ENCODE data around the gene PIEZO2. TPM values are rescaled to one million over a fixed set of nuclear protein-coding genes. Genes with fewer than 3 reads are reported as not detected.
A peak's percentile ranks its signal among the peaks of the same experiment; 100 is the strongest.

The PIEZO2 gene
- total RNA-seq, 1 experiment from 2014 or later: 1.8 TPM

DNA sequence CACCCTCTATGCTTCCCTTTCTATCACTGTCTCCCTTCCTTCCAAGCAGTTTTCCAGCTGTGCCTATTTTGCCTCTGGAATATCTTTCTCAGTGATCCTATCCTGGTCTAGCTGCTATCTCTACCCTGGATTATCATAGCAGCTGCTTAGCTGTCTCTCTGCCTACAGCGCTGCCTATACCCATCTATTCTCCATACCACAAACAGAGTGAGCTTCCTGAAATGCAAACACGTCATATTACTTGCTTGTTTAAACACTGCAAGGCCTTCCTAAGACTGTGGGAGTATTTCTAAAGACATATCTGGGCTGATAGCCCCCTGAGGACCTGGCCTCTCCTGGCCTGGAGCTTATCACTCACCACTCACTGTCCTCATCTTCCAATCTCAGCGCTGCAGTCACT lies 403.4 kb downstream of the PIEZO2 start:
- no peak for DNase-seq (ENCODE audit: low spot score)

DNA sequence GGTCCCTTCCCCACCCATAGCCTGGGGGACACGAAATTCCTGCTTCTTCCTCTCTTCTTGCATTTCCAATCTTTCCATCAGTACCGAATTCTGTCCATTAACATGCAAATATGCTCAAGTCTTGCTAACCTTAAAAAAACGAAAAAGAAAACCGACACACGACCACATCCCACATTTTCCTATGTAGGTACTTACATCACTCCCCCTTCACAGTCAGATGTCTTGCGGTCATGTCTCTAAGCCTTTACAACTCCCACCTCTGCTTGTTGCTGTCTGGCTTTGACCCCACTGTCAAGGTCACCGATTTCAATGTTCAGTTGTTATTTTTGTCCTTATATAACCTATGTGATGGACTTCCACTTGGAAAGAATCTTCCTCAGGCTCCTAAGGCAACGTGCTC lies 404.1 kb downstream of the PIEZO2 start:
- no peak for DNase-seq (ENCODE audit: low spot score)

DNA sequence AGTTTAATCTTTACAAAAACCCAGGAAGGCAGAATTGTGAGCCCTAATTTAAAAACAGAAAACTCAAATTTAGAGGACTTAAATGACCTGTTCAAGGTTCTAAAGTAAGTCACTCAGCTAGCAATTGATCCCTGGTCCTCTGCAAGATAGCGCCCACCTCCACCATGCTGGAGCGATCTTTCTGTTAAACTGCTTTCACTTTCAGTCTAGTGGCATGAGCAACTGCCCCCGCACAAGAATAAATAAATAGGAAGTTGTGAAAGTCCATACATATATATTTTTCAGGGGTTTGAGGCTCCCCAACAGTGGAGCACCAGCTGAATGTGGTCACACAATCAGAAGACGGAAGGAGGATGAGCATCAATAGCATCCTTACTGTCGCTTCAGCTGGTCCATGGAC lies 405.6 kb downstream of the PIEZO2 start:
- no peak for DNase-seq (ENCODE audit: low spot score)

DNA sequence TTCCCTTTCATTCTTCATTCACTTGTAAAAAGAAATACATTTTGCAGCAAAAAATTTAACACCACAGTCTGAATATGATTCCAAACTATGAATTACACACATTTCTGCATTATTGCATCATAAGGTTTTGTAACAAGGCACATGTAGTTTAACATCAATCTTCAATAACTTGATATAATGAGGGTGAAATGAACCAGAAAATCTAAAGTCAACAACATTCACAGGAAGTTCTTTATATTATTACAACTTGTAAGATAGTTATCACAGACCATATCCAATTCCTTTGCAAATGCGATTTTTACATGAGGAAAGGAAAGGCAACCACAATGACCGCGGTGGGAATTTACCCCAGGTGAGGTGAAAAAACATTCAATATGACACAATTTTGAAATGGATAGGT lies 410.2 kb downstream of the PIEZO2 start:
- DNase-seq (ENCODE audit: low spot score): no peak

DNA sequence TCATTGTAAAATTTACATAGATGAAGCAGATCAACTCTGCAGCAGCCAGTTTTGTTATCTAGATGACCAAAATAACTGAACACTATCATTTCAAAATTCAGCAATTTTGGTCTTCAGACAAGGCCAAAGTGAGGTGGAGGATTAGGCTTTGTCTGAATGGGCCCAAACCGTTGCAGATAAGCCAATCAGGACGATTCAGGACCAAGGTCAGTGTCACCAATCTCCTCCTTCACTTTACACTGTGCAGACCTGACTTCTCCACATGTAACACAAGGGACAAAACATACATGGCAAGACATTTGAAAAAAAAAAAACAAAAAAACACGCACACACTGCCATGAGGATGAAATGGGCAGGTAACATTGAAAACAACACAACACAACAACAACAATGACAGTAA lies 412.4 kb downstream of the PIEZO2 start:
- DNase-seq (ENCODE audit: low spot score): peak; percentile 17

DNA sequence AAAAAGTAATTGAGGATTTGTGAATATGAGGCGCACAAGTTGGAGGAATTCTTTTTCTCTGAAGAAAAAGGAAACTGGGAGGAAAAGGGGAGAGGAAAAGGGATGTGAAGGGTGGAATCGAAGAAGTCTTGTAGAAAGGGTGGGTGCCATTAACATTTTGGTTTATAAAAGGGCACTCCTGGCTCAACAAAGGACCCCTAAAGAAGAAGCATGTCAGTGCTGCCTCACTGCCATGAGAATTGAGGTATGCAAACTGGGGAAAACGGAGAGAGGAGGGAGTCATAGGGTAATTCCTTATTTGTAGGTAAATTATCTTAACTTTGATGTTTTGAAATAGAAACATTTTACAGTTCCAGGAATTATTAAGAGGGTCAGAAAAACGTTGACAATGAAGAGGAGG lies 416.4 kb downstream of the PIEZO2 start:
- no peak for DNase-seq (ENCODE audit: low spot score)

DNA sequence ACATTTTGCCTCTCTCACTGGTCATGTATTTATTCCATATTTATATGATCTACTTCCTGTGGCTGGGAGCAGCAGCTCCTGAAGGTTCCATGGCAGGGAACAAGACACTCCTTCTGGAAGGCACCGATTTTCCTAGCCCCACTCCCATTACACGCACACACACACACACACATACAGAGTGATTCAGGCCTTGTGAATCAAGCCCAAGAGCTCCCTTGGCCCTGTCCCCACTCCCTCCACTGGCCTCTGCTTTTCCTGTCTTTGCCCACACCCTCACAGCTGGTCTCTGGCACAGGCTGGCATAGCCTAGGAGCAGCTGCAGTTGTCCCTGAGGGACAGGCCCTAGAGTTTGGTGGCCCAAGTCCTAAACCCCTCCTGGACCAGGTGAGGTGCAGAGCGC lies 421.9 kb downstream of the PIEZO2 start:
- no peak for DNase-seq (ENCODE audit: low spot score)

DNA sequence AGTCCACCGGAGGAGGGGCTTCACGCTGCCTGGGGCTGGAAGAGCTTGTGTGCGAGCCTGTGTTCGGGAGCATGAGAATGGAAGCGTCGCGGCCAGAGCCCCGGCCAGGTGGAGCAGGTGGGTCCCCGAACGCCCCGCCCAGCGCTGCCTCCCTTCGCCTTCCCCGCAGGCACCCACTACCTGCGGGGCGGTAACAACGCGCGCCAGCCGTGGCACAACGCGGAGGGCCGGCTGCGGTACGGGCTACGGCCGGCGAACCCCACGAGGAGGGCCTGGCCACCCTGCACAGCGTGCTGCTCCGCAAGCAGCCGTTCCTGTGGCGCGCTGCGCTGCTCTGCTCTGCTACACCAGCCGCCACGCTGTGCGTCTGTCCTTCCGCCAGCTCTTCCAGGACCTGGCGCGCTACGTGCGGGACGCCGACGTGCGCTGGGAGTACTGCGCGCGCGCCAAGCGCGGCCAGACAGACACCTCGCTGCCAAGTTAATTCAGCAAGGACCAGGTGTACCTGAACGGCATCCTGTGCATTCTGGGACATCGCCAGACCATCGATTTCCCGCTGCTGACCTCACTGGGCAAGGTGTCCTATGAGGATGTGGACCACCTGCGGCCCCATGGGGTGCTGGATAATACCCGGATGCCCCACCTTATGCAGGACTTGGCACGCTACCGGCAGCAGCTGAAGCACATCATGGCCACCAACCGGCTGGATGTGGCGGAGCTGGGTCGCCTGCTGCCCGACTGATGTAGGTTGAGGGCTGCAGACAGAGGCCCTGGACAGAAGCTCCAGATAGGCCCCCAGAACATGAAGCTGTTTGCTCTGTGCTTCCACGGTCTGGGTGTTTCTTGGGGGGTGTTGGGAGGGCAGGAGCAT lies 422.9 kb downstream of the PIEZO2 start:
- no peak for DNase-seq (ENCODE audit: low spot score)

DNA sequence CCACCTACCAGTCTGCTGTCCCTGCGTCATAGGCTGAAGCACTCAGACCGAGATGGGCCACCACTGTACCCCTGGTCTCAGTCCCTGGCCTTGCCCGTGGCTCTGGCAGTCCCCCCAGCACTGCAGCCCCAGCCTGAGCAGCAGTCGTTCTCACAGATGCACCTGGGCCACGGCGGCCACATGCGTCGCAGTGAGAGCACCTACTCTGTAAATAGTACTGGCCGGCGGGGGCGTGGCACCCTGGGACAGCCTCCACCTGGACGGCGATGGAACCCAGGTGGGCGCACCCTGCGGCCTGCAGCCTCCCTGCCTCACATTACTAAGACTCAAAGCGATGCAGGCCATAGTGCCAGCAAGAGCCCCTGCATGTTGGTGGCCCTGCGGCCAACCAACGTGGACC lies 424.7 kb downstream of the PIEZO2 start:
- DNase-seq (ENCODE audit: low spot score): no peak

DNA sequence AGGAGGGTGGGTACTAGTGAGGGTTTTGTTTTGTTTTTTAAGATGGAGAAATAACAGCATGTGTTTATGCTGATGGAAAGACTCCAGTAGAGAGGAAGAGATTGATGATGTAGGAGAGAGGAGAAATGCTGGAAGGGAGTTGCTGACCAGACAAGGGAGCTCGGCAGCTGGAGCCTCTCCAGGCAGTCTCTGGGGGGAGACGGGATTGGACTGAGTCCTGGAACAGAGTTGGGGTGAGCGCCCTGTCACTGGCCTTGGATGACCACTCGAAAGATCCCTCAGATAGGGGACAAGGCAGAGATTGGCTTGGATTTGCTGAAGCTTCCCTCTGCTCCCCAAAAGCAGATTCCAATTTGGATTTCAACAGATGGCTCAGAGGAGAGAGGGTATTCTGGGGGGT lies 425.9 kb downstream of the PIEZO2 start:
- DNase-seq (ENCODE audit: low spot score): no peak

DNA sequence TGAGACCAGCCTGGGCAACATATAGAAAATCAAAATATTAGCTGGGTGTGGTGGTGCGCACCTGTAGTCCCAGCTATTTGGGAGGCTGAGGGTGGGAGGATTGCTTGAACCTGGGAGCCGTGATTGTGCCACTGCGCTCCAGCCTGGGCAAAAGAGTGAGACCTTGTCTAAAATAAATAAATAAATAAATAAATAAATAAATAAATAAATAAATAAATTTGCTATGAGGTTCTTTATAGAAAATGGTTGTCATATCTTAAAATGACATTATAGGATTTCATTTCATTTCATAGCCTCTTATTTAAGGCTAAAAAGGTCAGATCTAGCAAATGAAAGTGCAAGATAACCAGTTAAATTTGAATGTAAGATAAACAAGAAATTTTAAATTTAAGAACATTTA lies 430.6 kb downstream of the PIEZO2 start:
- no peak for DNase-seq (ENCODE audit: low spot score)

DNA sequence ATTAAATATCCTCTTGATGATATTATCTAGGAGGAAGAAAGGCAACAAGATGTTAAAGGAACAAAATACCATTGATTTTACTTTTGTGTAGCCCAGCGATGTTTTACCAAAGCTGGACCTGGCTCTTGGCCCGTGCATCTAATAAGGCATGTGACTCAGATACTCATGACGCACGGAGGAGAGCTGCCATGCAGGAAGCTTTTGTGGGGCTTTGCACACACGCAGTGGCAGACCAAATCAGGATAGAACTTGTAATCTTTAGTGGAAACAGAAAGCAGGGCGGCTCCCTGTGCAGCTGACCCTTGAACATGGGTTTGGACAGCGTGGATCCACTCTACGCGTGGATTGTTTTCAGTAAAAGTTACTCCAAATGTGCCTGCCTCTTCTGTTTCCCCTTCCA lies 433.6 kb downstream of the PIEZO2 start:
- DNase-seq (ENCODE audit: low spot score): peak; percentile 53

DNA sequence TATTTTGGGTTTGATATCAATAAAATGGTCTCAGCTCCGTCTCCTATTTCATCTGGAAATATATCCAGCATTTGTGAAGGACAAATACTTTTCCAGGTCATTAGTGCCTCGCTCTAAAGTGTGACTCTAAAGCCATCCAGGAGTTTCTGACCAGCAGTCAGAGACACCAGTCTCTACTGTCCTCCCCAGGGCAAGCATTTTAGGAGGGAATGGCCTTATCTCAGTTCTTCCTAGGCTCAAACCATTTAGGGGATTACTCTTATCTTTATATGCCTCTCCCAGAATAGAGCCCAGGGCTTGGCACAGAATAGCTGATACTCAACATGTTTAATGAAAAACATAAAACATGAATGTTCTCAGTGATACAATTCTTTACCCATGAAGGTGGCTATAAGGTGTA lies 436.0 kb downstream of the PIEZO2 start:
- DNase-seq (ENCODE audit: low spot score): no peak

DNA sequence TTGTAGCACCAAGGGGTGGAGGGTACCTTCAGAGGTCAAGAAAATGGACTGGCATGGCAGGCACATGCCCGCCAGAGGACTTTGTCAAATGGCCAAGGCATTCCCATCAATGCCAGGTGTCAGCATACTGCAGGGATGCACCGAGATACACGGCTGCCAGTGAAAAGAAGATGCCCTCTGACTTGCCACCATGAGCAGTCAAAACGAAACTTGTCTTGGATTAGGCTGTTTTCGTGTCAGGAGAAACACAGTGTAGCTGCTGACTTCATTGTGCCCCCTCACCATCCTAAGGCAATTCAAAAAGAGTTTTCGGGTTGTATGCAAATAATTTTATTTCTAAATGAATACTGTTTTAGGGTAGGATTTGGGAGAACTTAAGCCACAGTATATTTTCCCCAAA lies 442.1 kb downstream of the PIEZO2 start:
- DNase-seq (ENCODE audit: low spot score): no peak

DNA sequence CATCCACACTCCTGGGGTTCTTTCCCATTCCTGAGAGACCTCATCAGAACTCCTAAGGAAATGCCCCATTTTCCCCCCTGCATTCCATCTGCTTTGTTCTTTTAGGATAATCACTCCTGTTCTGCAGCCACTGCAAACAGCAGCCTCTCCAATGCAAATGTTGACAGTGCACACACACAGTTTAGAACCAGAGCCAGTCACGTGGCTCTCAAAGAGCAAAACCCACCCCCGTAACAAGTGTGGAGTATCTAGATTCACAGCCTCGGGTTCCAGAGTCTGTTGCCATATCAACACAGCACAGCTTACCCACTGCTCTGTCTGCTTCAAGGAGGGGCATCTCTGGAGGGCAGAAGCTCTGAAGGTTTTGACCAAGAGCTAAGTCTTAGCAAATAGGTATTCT lies 443.6 kb downstream of the PIEZO2 start:
- DNase-seq (ENCODE audit: low spot score): no peak

DNA sequence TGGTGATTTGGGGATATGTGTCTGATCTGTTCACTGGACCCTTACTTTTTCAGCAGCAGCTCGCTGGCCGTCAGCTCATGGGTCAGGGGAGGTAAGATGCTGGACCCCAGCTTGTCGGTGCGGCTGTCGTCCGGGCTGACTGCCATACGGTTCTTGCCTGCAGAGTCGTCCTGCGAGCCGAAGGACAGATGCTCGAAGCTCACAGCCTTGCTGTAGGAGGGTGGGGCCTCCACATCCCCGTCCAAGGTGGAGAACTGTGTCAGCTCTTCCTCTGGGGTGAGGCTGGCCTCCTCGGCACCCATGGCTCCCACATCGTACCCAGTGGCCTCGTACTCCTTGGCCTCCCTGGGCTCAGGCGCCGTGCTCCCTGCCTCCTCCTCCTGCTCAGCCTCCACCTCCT lies 444.1 kb downstream of the PIEZO2 start:
- DNase-seq (ENCODE audit: low spot score): no peak

DNA sequence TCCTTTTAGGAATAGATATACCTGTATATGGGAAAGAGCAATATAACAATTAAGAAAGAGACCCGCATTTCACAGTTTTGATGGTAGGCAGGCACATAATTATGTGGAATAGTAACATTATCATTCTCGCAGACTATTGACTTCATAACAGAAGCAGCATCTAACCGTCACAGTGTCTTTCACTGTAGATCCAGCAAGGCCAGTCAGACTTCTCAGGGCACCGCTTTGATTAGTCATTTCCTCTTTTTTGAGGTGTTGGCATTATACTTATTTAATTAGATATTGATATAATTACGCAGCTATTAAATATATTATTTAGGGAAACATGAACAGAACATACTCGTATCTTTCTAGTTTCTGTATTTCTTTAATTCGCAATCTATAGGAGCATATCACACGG lies 447.2 kb downstream of the PIEZO2 start:
- no peak for DNase-seq (ENCODE audit: low spot score)

DNA sequence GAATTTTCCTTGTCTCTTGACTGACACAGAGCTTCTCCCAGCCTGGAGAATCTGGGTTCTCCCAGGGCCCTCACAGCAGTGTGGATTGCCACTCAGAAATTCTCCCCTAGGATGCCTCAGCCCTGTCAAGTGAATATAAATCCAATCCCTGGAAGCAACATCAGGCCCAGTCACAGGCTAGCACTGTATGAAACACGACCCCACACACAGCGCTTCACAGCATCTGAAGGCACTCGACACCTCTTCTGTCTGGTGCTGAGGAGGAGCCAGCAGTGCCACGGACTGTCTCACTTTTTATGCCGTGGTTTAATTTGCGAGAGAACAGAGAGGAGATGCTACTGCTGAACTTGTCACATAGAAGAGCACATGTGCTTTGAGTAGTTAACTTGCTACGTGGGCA lies 459.0 kb downstream of the PIEZO2 start:
- DNase-seq (ENCODE audit: low spot score): no peak

DNA sequence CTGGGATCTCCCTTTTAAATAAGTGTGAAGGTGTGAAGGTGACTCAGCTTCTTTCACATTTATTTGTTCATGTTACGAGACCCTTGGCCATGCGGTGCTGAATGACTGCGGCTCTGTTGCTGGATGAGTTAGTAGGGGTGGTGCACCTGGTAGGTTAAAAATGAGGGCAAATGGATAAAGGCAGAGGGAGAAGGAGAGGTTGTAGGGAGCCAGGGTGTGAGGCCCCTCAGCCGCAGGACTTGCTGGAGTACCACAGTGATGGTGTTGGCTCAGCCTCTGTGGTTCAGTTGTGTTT lies 459.4 kb downstream of the PIEZO2 start:
- no peak for DNase-seq (ENCODE audit: low spot score)

DNA sequence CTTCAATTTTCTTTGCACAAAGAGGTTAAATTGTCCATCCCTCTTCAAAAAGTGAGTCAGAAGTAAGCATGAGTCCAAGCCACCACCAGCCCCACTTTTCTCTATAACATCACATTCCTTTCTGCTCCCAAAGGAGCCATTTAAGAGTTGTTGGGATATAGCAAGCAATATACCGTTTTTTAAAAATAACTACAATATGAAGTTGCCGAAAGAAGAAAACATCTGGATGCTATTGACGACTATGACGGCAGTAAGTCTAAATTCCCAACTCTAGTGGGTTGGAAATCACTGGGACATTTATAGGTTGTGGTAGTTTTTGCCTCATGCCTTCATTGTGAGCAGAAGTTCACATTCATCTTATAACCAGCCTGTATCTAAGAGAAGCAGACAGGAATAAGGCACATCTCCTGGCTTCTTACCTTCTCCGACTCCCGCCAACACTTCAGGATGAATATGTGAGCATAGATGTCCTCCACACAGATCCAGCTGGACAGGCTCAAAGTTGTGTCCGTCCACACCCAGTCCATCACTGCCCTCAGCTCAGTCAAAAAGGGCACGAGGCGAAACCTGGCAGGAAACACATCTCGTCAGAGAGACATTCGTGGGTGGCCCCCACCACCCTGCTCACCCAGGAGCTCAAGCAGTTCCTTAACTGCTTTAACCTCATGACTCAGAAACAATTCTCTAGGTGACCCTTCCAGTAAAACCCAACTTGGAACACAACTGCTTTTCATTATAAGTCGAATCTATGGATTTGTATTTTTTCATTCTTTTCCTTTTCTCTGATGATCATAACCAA lies 459.9 kb downstream of the PIEZO2 start:
- DNase-seq (ENCODE audit: low spot score): no peak

DNA sequence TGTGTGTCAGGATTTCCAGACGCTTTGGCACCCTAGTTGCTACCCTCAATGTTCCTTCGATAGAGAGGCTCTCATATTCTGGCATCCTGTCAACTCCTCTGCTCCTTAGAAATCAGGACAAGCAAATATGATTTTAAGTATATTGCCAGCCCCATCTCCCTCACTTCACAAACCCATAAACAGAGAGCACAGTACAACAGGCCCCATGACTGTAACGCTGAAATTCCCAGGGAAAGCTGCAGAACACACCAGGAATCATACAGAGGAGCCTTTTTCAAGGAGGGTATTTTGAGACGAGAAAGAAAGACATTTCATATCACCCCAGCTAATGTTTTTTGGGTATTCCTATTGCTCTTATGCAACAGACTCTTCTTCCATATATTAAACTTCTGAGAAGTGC lies 460.6 kb downstream of the PIEZO2 start:
- DNase-seq (ENCODE audit: low spot score): no peak

DNA sequence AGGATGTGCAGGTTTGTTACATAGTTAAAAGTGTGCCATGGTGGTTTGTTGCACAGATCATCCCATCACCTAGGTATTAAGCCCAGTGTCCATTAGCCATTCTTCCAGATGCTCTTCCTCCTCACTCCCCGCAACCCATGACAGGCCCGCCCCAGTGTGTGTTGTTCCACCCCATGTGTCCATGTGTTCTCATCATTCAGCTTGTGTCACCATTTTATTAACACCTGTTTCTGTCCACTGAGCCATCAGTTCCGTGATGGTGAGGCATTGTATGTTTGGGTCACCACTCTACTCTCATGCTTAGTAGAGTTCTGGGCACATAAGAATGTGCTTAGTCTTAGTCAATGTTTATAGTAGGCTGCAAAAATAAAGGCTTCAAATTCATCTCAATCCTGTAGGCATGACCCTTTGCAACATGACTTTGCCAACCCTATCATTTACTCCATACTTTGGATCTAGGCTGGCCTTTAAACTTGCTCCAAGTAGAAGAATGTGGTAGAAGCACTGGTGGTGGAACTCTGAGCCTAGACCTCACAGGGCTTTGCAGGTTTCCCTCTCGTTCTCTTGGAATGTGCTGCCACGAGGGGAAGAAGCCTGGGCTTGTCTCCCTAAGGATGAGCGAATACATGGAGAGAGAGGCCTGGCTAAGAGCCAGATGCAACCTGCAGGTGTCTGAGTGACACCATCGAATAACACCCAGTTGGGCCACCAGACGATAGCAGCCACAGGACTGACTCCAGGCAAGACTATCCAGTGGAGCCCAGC lies 462.0 kb downstream of the PIEZO2 start:
- no peak for DNase-seq (ENCODE audit: low spot score)

DNA sequence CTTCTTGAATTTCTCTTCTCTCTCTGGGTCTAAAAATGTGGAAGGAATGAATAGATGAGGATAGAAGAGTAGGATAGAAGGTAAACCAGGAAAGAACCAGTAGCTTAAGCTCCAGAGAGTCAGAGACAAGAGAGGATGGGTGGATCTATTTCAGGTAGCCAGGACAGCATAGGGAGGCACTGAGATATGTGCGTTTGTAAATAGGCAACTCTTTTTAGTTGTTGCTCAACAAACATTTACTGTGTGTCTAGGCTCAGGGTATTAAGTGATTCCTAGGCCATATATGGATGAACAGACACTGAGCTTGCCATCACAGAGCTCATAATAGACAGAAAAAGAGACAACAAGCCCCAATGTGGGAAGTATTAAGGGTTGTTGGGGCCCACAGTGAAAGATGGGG lies 463.1 kb downstream of the PIEZO2 start:
- no peak for DNase-seq (ENCODE audit: low spot score)
